ENCODE data around the gene RBFOX2.

DNA sequence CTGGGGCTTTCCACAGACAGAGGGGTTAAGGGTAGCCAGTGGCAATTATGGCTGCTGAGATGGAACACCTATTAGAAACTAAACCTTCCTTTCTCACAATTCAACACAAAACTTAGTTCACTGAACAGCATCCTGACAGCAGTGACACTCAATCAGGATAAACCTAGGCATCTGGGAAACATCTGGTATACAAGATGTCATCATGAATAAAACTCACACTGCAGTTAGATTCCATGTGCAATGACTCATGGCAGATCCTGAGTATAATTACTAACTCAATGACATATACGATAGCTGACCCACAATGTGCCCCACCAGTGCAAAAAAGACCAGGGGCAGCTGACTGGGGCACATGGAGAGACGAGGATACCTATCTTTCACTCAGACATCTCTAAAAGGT lies 17.7 kb downstream of the RBFOX2 start:
- TF ChIP-seq POLR2A (IDR thresholded peaks at IDR 0.05; ENCODE audit: low read depth, low read length) = no peak
- no peak for TF ChIP-seq EZH2 (IDR thresholded peaks at IDR 0.05; ENCODE audit: borderline replicate concordance, low read depth, low read length, severe bottlenecking)
- TF ChIP-seq, protein P1, sequence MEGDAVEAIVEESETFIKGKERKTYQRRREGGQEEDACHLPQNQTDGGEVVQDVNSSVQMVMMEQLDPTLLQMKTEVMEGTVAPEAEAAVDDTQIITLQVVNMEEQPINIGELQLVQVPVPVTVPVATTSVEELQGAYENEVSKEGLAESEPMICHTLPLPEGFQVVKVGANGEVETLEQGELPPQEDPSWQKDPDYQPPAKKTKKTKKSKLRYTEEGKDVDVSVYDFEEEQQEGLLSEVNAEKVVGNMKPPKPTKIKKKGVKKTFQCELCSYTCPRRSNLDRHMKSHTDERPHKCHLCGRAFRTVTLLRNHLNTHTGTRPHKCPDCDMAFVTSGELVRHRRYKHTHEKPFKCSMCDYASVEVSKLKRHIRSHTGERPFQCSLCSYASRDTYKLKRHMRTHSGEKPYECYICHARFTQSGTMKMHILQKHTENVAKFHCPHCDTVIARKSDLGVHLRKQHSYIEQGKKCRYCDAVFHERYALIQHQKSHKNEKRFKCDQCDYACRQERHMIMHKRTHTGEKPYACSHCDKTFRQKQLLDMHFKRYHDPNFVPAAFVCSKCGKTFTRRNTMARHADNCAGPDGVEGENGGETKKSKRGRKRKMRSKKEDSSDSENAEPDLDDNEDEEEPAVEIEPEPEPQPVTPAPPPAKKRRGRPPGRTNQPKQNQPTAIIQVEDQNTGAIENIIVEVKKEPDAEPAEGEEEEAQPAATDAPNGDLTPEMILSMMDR (IDR thresholded peaks at IDR 0.05; ENCODE audit: extremely low read depth in 1 of 2, insufficient read depth in 1 of 2, low read depth in 1 of 2, low read length in 2 of 2) = no peak
- TF ChIP-seq POLR2AphosphoS5 (IDR thresholded peaks at IDR 0.05; ENCODE audit: insufficient read depth, low read depth, low read length) = no peak
- peak; percentile 67 for TF ChIP-seq JUN (IDR thresholded peaks at IDR 0.05; ENCODE audit: borderline replicate concordance, insufficient read depth, insufficient read length, low read depth)
- peak; percentile 72 for TF ChIP-seq FOS (IDR thresholded peaks at IDR 0.05; ENCODE audit: borderline replicate concordance, insufficient read depth, low read length)
